Testis (tissue), 2 donors: ENCODE measurements around the gene CYP4A22.

ENCODE experiments used
- POLR2A ChIP-seq: fragments of 450-650 bp; IDR thresholded peaks from one replicate; pipeline ENCODE4 v1.6.1; 2017; ENCODE audit warnings: antibody characterized with exemption, mild to moderate bottlenecking, moderate library complexity
- TF ChIP-seq, protein P1 (sequence below), 3 experiments: fragments of 450-650 bp in 2 of 3; fragments of 200-600 bp in 1 of 3; sonication (generic) in 1 of 3; IDR thresholded peaks; one replicate each; pipeline ENCODE4 v1.5.1; 2016 to 2019; ENCODE audit warnings: antibody characterized with exemption in 3 of 3, mild to moderate bottlenecking in 2 of 3, moderate library complexity in 1 of 3

DNA sequence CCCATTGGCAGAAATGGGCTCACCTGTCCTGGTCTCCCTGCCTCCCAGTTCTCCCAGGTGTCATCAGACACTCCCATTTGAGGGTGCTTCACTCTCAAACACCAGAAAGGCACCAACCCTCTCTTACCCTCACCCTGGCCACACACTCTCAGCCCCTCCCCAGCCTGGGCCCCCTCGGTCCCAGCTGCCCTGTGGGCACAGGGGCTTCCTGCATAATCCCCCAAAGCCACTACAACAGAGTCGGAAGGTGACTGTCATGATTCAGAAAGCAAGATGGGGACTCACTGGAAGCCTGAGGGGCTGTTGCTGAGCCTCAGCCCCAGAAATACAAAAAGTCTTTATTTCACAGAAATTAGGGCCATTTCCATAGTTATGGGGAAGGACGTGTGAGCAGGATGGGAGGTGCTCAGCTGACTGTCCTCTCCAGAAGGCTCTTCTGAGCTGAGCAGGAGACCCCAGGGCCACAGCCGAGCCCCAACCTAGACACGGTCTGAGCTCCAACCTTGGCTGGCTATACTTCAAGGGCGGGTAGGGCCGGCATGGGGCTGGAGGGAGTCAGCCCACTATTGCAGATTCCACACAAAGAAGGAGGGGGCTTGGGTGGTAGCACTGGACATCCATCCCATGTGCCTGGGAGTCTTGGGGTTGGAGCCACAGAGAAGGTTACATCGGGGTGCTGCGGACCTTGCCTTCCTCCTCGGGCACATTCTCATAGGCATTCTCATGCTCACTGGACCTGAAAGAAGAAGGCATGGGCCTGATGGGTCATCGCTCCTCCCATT is 46.3 kb downstream of the CYP4A22 start:
- no peak for TF ChIP-seq POLR2A
- TF ChIP-seq, protein P1, sequence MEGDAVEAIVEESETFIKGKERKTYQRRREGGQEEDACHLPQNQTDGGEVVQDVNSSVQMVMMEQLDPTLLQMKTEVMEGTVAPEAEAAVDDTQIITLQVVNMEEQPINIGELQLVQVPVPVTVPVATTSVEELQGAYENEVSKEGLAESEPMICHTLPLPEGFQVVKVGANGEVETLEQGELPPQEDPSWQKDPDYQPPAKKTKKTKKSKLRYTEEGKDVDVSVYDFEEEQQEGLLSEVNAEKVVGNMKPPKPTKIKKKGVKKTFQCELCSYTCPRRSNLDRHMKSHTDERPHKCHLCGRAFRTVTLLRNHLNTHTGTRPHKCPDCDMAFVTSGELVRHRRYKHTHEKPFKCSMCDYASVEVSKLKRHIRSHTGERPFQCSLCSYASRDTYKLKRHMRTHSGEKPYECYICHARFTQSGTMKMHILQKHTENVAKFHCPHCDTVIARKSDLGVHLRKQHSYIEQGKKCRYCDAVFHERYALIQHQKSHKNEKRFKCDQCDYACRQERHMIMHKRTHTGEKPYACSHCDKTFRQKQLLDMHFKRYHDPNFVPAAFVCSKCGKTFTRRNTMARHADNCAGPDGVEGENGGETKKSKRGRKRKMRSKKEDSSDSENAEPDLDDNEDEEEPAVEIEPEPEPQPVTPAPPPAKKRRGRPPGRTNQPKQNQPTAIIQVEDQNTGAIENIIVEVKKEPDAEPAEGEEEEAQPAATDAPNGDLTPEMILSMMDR (IDR thresholded peaks at IDR 0.05) = no peak
